Caco-2 (cell line): ENCODE measurements around the gene MYL6. TPM values are rescaled to one million over a fixed set of nuclear protein-coding genes. Genes with fewer than 3 reads are reported as not detected.

Experiments
- BruUV-seq: library from RNA; stranded (reverse); fragments of 400-500 nt; replicated peaks from 2 replicates; lab custom pipeline; 2021; lab: Mats Ljungman, UMichigan
- CTCF ChIA-PET: fragments of 300-600 bp; sonication (Branson Sonifier 250); formaldehyde crosslinking; loops from one replicate; lab custom pipeline; 2022; ENCODE audit warnings: antibody characterized with exemption; lab: Charles Lee
- POLR2A ChIA-PET: fragments of 300-600 bp; sonication (Branson Sonifier 250); formaldehyde crosslinking; loops from one replicate; lab custom pipeline; 2022; ENCODE audit warnings: antibody characterized with exemption; lab: Charles Lee
- DNase-seq, 2 experiments: peaks; one replicate each; pipeline versions ENCODE4 v3.0.0 to v3.0.0-alpha.2; 2020 to 2022
- H3K27me3 ChIP-seq: replicated peaks from 2 replicates; pipeline ENCODE4 v1.6.0; 2011; ENCODE audit warnings: low read length; ENCODE audit not compliant: control insufficient read depth, insufficient read depth
- H3K36me3 ChIP-seq: 2 replicates; pipeline ENCODE4 v1.5.1; 2011; ENCODE audit warnings: low read length; ENCODE audit not compliant: control insufficient read depth, insufficient read depth
- H3K4me1 ChIP-seq: fragments of 250-450 bp; sonication (Bioruptor Pico); 2 replicates; pipeline ENCODE4 v1.5.1; 2020; ENCODE audit warnings: mild to moderate bottlenecking
- H3K4me3 ChIP-seq: 2 replicates; pipeline ENCODE4 v1.5.1; 2011; ENCODE audit warnings: low read depth, mild to moderate bottlenecking, control low read depth, low read length
- H3K9me3 ChIP-seq: fragments of 250-450 bp; sonication (Bioruptor Pico); 2 replicates; pipeline ENCODE4 v1.5.1; 2020; ENCODE audit warnings: mild to moderate bottlenecking, moderate library complexity
- H3K27ac Mint-ChIP-seq: one replicate; pipeline ENCODE4 v1.8.0; 2022; ENCODE audit warnings: mixed read lengths; ENCODE audit not compliant: unreplicated experiment
- H3K27me3 Mint-ChIP-seq: one replicate; pipeline ENCODE4 v1.8.0; 2022; ENCODE audit warnings: mixed read lengths; ENCODE audit not compliant: insufficient read depth, unreplicated experiment
- H3K36me3 Mint-ChIP-seq: one replicate; pipeline ENCODE4 v1.8.0; 2022; ENCODE audit warnings: mild to moderate bottlenecking, mixed read lengths; ENCODE audit not compliant: insufficient read depth, unreplicated experiment
- H3K4me1 Mint-ChIP-seq: one replicate; pipeline ENCODE4 v1.8.0; 2022; ENCODE audit warnings: low read depth, mixed read lengths; ENCODE audit not compliant: unreplicated experiment
- H3K4me3 Mint-ChIP-seq: one replicate; pipeline ENCODE4 v1.8.0; 2022; ENCODE audit warnings: mild to moderate bottlenecking, moderate library complexity, mixed read lengths; ENCODE audit not compliant: unreplicated experiment
- H3K9me3 Mint-ChIP-seq: one replicate; pipeline ENCODE4 v1.8.0; 2022; ENCODE audit warnings: mixed read lengths; ENCODE audit not compliant: unreplicated experiment
- CTCF ChIP-seq, 2 experiments: fragments of 200-600 bp in 1 of 2; IDR thresholded peaks; 1 replicate in 1 of 2; 2 replicates in 1 of 2; pipeline versions ENCODE4 v1.5.1 to v1.8.0; 2011 to 2022; ENCODE audit warnings: antibody characterized with exemption in 1 of 2, control low read depth in 1 of 2, inconsistent platforms in 1 of 2, low read depth in 1 of 2, low read length in 1 of 2, mild to moderate bottlenecking in 1 of 2, moderate library complexity in 1 of 2; ENCODE audit not compliant: insufficient read depth in 1 of 2, severe bottlenecking in 1 of 2, unreplicated experiment in 1 of 2
- intact Hi-C: fragments of 100-400 bp; cut with micrococcal nuclease; formaldehyde crosslinking; loops from one replicate; pipeline ENCODE4 v1.10.0; 2022; ENCODE audit not compliant: unreplicated experiment
- total RNA-seq: library from RNA; stranded (reverse); gene quantifications from 2 replicates; pipeline ENCODE4 v1.2.3, GENCODE V29; 2022

MYL6 gene
- total RNA-seq, 1 experiment from 2014 or later, result 960 TPM

GRCh38 chr12:56128670-56129205 lies 29.4 kb upstream of the MYL6 start:
- CTCF ChIA-PET, result interaction anchor here (0.6 to 2.8 kb wide), 13 partner anchors 9 to 508 kb away, joined by 3 to 66 read pairs (median 5); partner anchors contain the start of genes MYL6, MYL6B, RNF41 and SMARCC2
- DNase-seq, result no peak
- H3K4me3 Mint-ChIP-seq, result peak overlapping the region; percentile 89

GRCh38 chr12:56129206-56129941 lies 28.8 kb upstream of the MYL6 start:
- no peaks in the 10 kb centered on the region for H3K9me3 ChIP-seq
- H3K4me1 Mint-ChIP-seq, result peaks cover 35% of the 10 kb centered on the region
- peak overlapping the region; percentile 91 for H3K27ac Mint-ChIP-seq
- peaks cover 68% of the 10 kb centered on the region for H3K36me3 Mint-ChIP-seq
- peak overlapping the region; percentile 89 for H3K4me3 Mint-ChIP-seq
- peaks cover 10% of the 10 kb centered on the region for H3K36me3 ChIP-seq
- H3K27me3 ChIP-seq, result no peaks in the 10 kb centered on the region
- H3K9me3 Mint-ChIP-seq, result no peaks in the 10 kb centered on the region
- H3K4me3 ChIP-seq, result peak overlapping the region; percentile 75
- no peaks in the 10 kb centered on the region for H3K27me3 Mint-ChIP-seq
- BruUV-seq, result no TSS peak
- no peak for TF ChIP-seq CTCF (IDR thresholded peaks at IDR 0.05; ENCODE audit: insufficient read depth in 1 of 2, low read depth in 1 of 2, low read length in 1 of 2, severe bottlenecking in 1 of 2, unreplicated experiment in 1 of 2)
- intact Hi-C loops, result no loop called here
- CTCF ChIA-PET, result no interaction called here
- peak; percentile 53 to 59 for DNase-seq
- peaks cover 29% of the 10 kb centered on the region for H3K4me1 ChIP-seq
- POLR2A ChIA-PET, result interaction anchor here (0.7 to 2.0 kb wide), 3 partner anchors 11 to 60 kb away, joined by 3 to 27 read pairs (median 27); partner anchors contain the start of genes MYL6, SMARCC2 and ZC3H10

More at GRCh38 chr12:56128670-56129205, 29.4 kb upstream of the MYL6 start:
- peaks cover 29% of the 10 kb centered on the region for H3K4me1 ChIP-seq
- no peak for TF ChIP-seq CTCF (IDR thresholded peaks at IDR 0.05; ENCODE audit: insufficient read depth in 1 of 2, low read depth in 1 of 2, low read length in 1 of 2, severe bottlenecking in 1 of 2, unreplicated experiment in 1 of 2)
- H3K4me3 ChIP-seq, result peak overlapping the region; percentile 75
- POLR2A ChIA-PET, result interaction anchor here (0.5 to 2.0 kb wide), 11 partner anchors 11 to 93 kb away, joined by 3 to 27 read pairs (median 11); partner anchors contain the start of genes MYL6, MYL6B, PA2G4 and RNF41
- H3K27me3 Mint-ChIP-seq, result no peaks in the 10 kb centered on the region
- peaks cover 62% of the 10 kb centered on the region for H3K36me3 Mint-ChIP-seq
- H3K9me3 Mint-ChIP-seq, result no peaks in the 10 kb centered on the region
- peaks cover 7% of the 10 kb centered on the region for H3K36me3 ChIP-seq
- H3K9me3 ChIP-seq, result no peaks in the 10 kb centered on the region
- peaks cover 35% of the 10 kb centered on the region for H3K4me1 Mint-ChIP-seq
- H3K27me3 ChIP-seq, result no peaks in the 10 kb centered on the region
- intact Hi-C loops, result loop anchor here (1.0 kb wide), 3 partner anchors 9 to 29 kb away; partner anchors contain the start of gene MYL6B
- peak overlapping the region; percentile 91 for H3K27ac Mint-ChIP-seq
- BruUV-seq, result no TSS peak

GRCh38 chr12:56129942-56130495 lies 28.1 kb upstream of the MYL6 start:
- no peak for TF ChIP-seq CTCF (IDR thresholded peaks at IDR 0.05; ENCODE audit: insufficient read depth in 1 of 2, low read depth in 1 of 2, low read length in 1 of 2, severe bottlenecking in 1 of 2, unreplicated experiment in 1 of 2)
- POLR2A ChIA-PET, result interaction anchor here (0.5 to 0.7 kb wide), 2 partner anchors 10 to 59 kb away, joined by 3 read pairs; partner anchors contain the start of gene SMARCC2
- H3K27ac Mint-ChIP-seq, result peak overlapping the region; percentile 42
- CTCF ChIA-PET, result no interaction called here
- intact Hi-C loops, result no loop called here
- H3K36me3 Mint-ChIP-seq, result peaks cover 71% of the 10 kb centered on the region
- Histone ChIP-seq H3K4me1 (peaks cover 29% of the 10 kb centered on the region), H3K36me3 (peaks cover 10% of the 10 kb centered on the region), H3K27me3 (no peaks in the 10 kb centered on the region), H3K9me3 (no peaks in the 10 kb centered on the region), H3K4me3 (no peak overlapping the region; the same call in 1 of the 2 replicates)
- no TSS peak for BruUV-seq
- H3K4me1 Mint-ChIP-seq, result peaks cover 35% of the 10 kb centered on the region
- no peak for DNase-seq
- H3K4me3 Mint-ChIP-seq, result peak overlapping the region; percentile 89
- H3K9me3 Mint-ChIP-seq, result no peaks in the 10 kb centered on the region
- no peaks in the 10 kb centered on the region for H3K27me3 Mint-ChIP-seq
